Fibroblast of peridontal ligament (primary cell): ENCODE measurements around the gene GRM1.
A peak's percentile ranks its signal among the peaks of the same experiment; 100 is the strongest.

Experiments
- DNase-seq: peaks from one replicate; pipeline ENCODE4 v3.0.0-alpha.2; 2010; ENCODE audit errors: extremely low read depth

GRM1 gene

DNA sequence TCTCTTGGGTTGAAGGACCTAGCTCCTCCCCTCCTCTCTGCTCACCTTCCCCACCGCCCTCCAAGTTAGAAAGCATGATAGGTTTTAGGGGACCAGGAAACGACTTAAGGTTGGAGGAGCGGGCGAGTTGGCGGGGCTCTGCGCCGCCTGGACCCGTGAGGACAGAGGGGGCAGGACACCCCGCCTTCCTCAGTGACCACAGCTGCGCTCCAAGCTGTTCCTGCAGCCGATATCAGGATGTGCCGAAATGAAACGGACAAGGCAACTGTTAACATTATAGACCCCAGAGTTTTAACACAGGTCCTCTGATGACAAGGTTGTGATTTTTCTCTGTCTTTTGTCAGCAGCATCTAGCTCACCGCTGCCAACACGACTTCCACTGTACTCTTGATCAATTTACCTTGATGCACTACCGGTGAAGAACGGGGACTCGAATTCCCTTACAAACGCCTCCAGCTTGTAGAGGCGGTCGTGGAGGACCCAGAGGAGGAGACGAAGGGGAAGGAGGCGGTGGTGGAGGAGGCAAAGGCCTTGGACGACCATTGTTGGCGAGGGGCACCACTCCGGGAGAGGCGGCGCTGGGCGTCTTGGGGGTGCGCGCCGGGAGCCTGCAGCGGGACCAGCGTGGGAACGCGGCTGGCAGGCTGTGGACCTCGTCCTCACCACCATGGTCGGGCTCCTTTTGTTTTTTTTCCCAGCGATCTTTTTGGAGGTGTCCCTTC is at the start of gene GRM1:
TSS of gene GRM1 (plus strand) at position 212 of the 722 bp plus-strand sequence. CDS start at position 668, 456 bp downstream.
- no peak for DNase-seq

DNA sequence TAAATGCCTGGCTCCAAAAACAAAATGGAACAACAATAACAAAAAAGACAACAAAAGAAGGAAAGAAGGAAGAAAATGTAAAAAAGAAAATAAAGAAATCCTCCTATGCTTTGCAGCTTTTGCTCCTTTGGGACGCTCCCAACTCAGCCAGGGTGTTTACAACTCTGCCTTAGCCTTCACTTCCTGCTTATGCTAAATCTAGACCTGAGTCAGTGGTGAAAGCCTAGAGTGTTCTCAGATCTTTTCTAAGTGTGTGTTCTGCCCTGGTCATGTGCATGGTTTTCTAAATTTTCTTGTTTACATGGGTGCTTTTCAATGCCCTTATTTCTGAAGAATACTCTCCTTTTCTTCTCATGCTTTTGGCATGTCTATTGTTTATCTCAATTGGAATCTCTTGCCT is 19.5 kb upstream of the GRM1 start:
- no peak for DNase-seq

DNA sequence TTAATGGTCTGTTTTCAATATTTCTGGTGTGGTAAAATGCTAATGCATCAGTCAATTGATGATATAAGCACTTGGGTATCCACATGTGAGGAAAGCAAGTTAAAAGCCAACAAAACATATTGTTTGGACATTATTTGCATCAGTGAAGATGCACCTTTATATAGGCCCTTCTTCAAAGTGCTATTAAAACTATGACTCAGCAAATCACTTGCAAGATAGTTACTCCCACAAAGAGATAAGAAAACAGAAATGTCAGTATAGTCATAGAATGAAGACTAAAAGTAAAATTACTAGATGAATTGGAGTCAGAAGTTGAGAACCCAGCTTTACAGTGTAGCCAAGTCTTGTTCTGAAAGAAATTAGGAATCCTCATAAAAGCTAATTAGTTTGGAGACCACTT is 14.6 kb upstream of the GRM1 start:
- DNase-seq = no peak

GRCh38 chr6:146017672-146018071 is 11.2 kb upstream of the GRM1 start:
- DNase-seq = no peak

GRCh38 chr6:146026873-146027272 is 2.0 kb upstream of the GRM1 start:
- no peak for DNase-seq

DNA sequence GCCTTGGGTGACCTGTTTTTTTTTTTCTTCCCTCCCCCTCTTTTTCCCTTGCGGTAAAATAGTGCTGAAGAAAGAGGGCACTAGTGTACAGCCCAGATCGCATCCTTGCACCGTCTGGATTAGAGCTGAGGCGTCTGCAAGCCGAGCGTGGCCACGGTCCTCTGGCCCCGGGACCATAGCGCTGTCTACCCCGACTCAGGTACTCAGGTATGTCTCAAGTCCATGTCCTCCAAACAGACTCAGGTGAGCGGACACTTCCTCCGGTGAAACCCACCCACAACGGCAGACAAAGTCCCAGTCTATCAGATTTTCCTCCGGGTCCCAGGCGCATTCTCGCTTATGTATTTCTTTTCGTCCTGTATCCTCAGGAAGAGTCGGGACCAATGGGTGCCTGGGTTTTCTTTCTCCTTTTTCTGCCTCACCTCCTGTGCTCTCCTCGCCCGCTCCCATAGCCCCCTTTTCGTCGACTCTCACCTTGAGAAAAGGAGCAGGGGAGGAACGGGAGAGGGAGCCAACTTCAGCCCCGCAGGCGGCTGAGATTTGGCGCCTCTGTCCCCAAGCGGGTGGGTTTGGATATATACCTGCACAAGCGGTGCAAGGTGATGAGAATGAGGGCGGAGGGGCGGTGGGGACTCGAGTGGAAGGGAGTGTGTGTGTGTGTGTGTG is 1.1 kb upstream of the GRM1 start:
- no peak for DNase-seq

DNA sequence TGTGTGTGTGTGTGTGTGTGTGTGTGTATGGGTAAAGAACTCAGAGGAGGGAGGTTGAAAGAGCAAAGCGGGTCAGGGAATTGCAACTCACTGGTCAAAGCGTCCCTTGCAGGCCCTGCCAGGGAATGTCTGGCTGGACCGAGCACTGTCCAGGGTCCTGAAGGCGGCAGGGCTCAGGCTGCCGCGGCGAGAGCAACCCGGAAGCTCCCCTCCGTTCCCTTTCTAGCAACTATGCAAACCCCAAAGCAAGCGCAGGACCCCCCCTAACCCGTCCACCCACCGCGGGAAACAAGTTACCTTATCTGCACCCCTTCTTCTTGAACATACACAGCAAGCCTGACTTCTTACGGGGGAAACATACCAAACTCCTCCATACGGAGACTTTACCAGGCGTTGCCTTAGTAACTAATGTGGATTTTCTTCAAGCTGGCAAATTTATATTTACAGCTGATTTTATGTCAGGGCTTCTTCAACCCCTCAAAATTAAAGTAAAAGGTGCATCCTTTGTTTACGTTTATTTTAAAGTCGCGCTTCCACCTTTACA is 538 bp upstream of the GRM1 start:
- DNase-seq = peak; percentile 37

DNA sequence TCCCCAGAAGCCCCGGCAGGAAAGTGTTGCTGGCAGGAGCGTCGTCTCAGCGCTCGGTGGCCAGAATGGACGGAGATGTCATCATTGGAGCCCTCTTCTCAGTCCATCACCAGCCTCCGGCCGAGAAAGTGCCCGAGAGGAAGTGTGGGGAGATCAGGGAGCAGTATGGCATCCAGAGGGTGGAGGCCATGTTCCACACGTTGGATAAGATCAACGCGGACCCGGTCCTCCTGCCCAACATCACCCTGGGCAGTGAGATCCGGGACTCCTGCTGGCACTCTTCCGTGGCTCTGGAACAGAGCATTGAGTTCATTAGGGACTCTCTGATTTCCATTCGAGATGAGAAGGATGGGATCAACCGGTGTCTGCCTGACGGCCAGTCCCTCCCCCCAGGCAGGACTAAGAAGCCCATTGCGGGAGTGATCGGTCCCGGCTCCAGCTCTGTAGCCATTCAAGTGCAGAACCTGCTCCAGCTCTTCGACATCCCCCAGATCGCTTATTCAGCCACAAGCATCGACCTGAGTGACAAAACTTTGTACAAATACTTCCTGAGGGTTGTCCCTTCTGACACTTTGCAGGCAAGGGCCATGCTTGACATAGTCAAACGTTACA is 817 bp downstream of the GRM1 start:
- DNase-seq = no peak

- no peak for DNase-seq
These were observed 3.5 kb downstream of the GRM1 start for GRCh38 chr6:146032387-146032786.

DNA sequence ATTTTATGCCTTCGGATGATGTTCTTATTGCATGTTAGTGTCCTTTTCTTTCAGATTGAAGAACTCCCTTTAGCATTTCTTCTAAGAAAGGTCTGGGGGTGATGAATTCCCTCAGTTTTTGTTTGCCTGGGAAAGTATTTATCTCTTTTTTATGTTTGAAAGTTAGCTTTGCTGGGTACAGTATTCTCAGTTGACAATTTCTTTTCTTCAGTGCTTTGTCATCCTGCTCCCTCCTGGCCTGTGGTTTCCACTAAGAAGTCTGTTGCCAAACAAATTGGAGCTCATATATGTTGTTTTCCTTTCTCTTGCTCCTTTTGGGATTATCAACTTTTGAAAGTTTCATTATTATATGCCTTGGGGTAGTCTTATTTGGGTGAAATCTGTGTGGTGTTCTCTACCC is 11.5 kb downstream of the GRM1 start:
- no peak for DNase-seq

DNA sequence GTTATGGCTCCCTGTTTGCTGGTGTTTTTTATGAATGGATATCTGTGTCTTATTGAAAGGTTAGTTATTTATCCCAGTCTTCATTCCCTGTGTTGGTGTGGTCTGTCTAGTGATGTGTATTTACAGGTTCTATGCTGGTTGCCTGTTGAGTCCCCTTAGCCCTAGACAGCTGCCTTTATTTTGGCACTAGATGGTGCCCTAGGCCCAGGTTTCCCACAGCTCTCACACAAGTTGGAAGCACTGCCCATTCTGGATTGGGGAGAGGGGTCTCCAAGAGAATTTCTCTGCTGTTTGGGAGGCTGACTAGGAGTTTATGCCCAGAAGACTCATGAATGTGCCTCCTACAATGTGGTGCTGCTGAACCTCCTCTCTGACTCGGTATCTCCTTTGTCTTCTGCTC is 12.4 kb downstream of the GRM1 start:
- DNase-seq = peak; percentile 23

- no peak for DNase-seq
These were observed 18.5 kb downstream of the GRM1 start for GRCh38 chr6:146047371-146047770.

DNA sequence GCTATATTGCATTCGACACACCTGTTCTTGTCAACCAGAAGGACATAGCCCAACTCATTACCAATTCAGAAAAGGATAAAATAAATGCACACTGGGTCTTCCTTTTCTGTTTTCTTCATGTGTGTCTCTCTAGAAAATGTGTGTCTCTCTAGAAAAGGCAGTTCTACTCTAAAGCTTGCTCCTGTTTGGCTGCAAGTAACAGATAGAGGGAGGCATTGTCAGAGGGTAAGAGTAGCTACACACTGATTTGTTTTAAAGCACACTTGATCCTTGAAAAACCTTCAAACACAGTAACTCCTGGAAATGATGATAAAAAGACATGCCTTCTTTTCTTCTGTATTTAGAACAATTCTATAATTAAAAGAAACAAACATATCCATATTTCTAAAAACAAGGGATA is 21.3 kb downstream of the GRM1 start:
- no peak for DNase-seq

- DNase-seq = no peak
These were observed 27.6 kb downstream of the GRM1 start for GRCh38 chr6:146056506-146056905.

DNA sequence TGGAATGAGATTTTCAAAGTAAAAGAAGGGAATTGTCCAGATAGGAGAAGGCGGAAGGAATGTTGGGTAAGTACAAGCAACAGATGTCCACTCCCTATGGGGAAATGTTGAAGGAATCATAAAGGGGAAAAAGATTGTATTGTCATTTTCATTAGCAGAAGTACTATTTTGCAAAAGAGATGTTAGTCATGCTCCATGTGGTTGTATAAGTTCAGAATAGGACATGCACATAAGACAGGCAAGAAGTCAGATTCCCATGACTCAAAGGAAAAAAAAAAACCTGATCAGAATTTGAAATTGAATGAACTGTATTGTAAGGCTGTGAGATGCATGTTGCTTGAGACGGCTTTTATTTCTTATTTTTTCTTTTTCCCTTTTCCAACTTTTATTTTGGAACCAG is 36.8 kb downstream of the GRM1 start:
- DNase-seq = no peak

GRCh38 chr6:146066506-146066905 is 37.6 kb downstream of the GRM1 start:
- DNase-seq = no peak

DNA sequence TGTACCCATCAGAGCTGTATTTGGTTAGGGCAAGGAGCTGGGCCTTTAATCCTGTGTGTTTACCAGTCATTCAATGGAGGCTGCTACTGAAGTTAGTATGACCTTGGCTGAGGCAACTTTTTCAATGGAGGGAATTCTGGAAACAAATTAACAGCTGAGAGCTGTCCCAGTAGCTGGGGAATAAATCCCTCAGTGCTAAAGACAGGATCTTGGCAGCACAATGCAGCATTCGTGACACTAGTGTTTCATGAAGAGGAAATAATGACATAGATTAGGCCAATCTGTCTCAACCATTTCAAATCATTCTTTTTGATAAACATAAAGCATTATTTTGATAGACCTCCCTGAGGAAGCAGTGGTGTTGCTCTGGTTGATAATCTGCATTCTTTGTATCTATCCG is 42.9 kb downstream of the GRM1 start:
- DNase-seq = no peak

DNA sequence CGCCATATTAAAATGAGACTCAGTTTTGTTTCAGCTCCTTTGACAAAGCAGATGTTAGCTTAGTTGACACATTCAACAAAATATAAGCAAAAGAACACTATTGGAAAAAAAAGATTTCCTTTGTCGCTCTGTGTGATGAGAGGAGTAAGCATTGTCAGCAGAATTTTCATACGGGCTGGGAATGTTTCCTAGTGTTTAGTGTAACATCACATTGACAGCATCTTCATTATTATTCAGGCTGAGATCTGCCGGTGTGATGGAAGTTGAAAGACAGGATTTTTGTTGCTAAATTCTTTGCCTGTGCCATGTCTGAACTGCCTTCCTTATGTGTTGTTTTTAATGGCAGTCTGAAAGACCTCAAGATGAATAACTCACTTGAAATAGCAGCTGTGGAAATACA is 49.1 kb downstream of the GRM1 start:
- no peak for DNase-seq

DNA sequence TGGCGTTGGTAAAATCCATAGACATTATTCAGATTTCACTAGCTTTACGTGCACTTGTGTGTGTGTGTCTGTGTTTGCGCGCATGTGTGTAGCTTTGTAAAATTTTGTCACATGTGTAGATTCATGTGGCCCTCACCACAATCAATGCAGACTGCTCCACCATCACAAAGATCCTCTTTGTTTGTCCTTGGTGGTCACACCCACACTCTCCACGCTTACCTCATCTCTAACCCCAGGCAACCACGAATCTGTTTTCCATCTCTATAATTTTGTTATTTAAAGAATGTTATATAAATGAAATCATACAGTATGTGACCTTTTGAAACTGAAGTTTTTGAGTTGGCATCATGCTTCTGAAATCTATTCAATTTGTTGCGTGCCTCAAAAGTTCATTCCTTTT is 58.5 kb downstream of the GRM1 start:
- no peak for DNase-seq

GRCh38 chr6:146090474-146090873 is 61.6 kb downstream of the GRM1 start:
- peak; percentile 17 for DNase-seq

DNA sequence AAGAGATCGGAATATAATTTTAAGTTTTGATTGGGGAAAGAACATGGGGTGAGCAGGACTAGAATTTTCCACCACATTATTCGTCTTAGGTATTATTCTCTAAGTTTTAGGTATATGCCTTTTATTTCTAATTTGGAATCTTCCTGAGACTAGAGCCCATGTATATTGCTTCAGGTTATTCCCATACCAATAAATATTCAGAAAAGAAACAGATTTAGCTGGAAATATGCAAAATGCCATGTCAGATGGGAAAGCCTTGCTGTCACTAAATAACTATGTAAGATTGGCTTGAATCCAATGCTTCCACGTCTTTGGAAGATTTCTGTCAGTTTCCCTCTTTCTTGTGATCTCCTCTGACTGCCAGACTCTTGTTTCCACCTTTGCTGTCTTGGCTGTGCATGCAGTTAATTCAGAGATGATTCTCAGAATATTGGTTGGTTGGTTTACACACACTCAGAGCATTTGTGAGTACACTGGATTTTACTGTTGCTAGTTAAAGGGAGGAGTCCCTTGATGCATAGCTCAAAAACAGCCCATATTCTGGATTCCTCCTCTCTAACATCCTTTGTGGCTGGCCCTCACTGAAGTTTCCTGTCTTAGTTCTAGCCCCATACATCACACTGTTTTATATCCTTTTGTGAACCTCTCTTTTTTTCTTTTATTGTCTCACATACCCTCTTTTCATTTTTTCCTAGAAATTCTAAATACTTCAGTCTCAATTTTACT is 64.3 kb downstream of the GRM1 start:
- DNase-seq = no peak

DNA sequence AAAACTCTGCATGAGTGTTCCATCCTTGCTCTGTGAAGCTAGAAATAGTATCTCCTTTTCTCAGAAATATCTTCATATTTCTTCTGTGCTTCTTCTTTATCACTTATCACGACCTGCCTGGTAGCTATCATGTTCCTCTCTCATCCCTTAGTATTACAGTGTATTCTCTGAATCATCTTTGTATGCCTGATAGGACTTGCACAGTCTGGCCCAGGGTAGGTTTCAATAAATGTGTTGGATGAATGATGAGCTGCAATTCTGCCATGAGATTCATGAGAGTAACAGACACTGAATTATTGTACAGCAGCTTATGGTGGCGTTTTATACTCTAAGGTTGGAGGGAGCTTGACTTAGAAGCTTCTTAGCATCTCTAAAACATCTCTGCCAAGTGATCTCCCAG is 66.6 kb downstream of the GRM1 start:
- DNase-seq = no peak
